ENCODE data around the gene METTL2B.
"Not testable (repeated sequence)": the region's sequence is repeated elsewhere in the genome, so short reads cannot be mapped to it uniquely, and the experiment has no call there.

DNA sequence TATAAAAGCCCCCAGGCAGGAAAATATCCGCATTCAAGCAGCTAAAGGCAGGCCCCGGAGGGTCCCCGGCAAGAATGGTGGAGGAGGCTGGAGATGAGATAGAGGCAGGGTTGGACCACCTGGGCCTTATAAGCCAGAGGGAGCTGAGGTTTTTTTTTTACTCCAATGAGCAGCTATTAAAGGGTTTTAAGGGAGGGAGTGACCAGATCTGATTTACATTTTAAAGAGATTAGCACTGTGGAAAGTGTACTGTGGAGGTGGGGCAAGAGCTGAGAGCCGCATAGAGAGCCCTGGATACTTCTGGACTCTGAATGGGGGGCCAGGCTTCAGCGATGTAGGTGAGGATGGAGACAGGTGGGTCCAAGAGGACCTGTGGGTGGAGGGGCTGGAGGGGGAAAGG, 40.5 kb downstream of the METTL2B start:
- TF ChIP-seq, protein P1, sequence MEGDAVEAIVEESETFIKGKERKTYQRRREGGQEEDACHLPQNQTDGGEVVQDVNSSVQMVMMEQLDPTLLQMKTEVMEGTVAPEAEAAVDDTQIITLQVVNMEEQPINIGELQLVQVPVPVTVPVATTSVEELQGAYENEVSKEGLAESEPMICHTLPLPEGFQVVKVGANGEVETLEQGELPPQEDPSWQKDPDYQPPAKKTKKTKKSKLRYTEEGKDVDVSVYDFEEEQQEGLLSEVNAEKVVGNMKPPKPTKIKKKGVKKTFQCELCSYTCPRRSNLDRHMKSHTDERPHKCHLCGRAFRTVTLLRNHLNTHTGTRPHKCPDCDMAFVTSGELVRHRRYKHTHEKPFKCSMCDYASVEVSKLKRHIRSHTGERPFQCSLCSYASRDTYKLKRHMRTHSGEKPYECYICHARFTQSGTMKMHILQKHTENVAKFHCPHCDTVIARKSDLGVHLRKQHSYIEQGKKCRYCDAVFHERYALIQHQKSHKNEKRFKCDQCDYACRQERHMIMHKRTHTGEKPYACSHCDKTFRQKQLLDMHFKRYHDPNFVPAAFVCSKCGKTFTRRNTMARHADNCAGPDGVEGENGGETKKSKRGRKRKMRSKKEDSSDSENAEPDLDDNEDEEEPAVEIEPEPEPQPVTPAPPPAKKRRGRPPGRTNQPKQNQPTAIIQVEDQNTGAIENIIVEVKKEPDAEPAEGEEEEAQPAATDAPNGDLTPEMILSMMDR (conservative IDR thresholded peaks at IDR 0.05; ENCODE audit: low read length) = not testable (repeated sequence)
- TF ChIP-seq EZH2phosphoT487 (IDR thresholded peaks at IDR 0.05; ENCODE audit: borderline replicate concordance, low read depth, low read length) = not testable (repeated sequence)
